Measurements from ENCODE around the gene BTBD8.

DNA sequence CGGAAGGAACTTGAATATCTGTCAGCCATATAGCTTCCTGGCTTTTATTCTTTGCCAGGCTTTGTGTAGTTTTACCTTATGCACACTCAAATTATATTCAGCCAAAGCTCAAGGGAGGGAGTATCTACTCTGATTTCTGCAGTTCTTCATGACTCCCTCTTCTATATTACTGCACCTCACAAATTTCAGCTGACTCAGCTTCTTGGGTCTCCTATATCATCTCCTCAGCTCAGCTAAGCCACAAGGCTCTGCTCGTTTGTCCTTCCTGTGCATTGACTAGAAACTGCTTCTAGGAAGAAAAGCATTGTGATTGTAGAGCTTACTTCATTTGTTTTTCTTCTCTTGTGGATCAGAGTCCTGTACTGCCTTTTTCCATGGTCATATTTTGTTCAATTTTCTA lies 37.4 kb downstream of the BTBD8 start:
- no peak for TF ChIP-seq USF2 (IDR thresholded peaks at IDR 0.05; ENCODE audit: borderline replicate concordance, low read depth, low read length)
- no peak for TF ChIP-seq POLR2AphosphoS5 (IDR thresholded peaks at IDR 0.05; ENCODE audit: low read depth, low read length)

Data from SK-N-SH (cell line).